Hepatic stellate cell (primary cell): ENCODE results near the gene SPATA20.

Source experiments
- DNase-seq: peaks from one replicate; pipeline ENCODE4 v3.0.0; 2011; ENCODE audit warnings: low spot score

SPATA20 gene

DNA sequence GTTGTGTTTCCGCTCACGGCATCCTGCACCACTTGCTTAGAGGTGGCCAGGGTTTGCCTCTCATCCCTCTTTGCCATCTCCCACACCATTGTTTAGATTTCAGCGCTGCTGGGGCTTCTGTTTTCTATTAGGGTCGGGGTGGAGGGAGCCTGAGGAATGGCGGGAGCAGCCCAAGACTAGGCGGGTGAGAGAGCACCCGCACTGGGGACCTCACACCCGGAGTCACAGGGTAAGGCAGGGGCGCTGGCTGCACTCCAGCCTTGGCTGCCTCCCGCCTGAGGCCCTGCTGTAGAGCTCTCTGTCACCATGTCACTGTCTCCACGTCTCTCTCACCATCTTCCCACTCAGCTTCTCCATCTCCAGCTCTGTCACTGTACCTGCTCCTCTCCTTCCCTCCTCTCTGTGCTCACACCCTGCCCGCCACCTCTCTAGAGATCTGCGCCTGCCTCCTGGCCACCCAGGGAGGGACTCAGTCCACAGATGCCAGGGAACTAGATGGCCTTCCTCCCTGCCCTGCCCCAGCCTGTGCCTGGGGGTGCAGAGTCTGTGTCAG lies 54.9 kb downstream of the SPATA20 start:
- no peak for DNase-seq

DNA sequence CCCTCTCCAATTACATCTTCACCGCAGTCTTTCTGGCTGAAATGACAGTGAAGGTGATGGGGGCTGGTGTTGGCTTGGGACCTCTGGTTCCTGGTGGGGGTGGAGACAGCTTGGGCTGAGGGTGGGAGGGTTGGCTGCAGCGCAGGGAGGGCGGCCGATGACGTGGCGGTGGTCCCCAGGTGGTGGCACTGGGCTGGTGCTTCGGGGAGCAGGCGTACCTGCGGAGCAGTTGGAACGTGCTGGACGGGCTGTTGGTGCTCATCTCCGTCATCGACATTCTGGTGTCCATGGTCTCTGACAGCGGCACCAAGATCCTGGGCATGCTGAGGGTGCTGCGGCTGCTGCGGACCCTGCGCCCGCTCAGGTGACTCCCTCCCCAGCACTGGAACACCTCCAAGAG lies 55.9 kb downstream of the SPATA20 start:
- no peak for DNase-seq

DNA sequence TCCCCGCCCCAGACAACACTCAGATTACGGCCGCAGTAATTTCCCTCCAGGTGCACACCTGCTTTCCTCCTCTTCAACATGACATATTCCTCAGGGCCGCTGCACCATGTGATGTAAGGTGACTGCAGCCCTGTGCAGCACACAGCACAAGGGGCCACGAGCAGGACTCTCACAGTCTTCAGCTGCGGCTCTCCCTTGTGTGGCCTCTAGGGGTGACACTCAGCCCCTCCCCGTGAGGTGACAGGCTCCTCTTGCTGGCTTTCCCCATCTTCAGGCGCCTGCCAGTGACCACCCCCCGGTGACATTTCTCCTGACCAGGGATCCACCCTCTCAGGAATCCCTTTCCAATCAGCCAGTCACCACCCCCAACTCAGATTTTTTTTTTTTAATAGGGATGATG lies 56.4 kb downstream of the SPATA20 start:
- no peak for DNase-seq

DNA sequence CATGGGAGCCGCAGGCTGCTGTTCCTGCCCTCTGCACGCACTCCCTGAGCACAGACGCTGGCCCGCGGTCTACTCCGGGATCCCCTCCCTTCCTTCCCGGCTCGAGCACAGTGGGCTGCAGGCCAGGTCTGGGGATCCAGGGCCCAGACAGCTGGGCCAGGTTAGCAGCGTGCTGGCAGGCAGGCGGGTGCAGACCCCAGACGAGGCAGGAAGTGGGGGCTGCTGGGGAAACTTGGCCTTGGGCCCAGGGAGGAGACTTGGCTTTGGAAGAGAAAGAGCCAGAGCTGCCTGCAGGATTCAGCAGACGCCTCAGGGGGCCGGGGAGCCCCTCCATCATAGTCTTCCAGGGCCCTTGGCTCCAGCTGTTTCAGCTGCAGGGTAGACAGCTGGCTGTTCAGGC lies 57.5 kb downstream of the SPATA20 start:
- DNase-seq: peak; percentile 62

DNA sequence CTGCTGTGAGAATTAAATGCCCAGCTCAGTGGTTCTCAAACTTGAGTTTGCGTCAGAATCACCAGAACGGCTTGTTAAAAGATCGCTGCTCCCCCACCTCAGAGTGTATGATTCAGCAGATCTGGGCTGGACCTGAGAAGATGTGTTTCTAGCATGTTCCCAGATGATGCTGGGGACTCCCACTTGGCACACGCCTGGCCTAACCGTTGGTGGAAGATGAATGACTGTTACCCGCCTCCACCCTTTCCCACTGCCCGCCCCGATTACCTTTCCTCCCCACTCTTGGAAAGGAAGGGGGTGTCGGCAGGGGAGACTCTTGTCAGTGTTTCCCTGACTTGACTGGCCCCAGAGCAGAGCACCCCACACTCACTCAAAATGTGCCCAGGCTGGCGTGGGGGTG lies 58.5 kb downstream of the SPATA20 start:
- no peak for DNase-seq
